ENCODE data around the gene FHIT. TPM values are rescaled to one million over a fixed set of nuclear protein-coding genes. Genes with fewer than 3 reads are reported as not detected.

Gene FHIT
- total RNA-seq, 2 donors from 2014 or later = 10.4 to 15.8 TPM

- H3K9me3 ChIP-seq = no peaks in the 10 kb centered on the region
- DNase-seq (no peak), ATAC-seq (no peak)
- H3K27ac ChIP-seq = no peak overlapping the region
- intact Hi-C loops (cut with DNase I) = no loop called here
- 82 to 88% methylated on average over 2 of the region's 2 CpGs for WGBS, 2 donors
- no peaks in the 10 kb centered on the region for H3K4me1 ChIP-seq
- no peaks in the 10 kb centered on the region for H3K36me3 ChIP-seq (replicated peaks in 1 of 2; ENCODE audit: insufficient read depth in 1 of 2, low read depth in 2 of 2)
- TF ChIP-seq, protein P1, sequence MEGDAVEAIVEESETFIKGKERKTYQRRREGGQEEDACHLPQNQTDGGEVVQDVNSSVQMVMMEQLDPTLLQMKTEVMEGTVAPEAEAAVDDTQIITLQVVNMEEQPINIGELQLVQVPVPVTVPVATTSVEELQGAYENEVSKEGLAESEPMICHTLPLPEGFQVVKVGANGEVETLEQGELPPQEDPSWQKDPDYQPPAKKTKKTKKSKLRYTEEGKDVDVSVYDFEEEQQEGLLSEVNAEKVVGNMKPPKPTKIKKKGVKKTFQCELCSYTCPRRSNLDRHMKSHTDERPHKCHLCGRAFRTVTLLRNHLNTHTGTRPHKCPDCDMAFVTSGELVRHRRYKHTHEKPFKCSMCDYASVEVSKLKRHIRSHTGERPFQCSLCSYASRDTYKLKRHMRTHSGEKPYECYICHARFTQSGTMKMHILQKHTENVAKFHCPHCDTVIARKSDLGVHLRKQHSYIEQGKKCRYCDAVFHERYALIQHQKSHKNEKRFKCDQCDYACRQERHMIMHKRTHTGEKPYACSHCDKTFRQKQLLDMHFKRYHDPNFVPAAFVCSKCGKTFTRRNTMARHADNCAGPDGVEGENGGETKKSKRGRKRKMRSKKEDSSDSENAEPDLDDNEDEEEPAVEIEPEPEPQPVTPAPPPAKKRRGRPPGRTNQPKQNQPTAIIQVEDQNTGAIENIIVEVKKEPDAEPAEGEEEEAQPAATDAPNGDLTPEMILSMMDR (IDR thresholded peaks at IDR 0.05) = no peak
- no peak for TF ChIP-seq POLR2A (IDR thresholded peaks at IDR 0.05)
- H3K27me3 ChIP-seq = no peaks in the 10 kb centered on the region
- H3K4me3 ChIP-seq = no peak overlapping the region
These were observed 1419.9 kb downstream of the FHIT start for GRCh38 chr3:59831394-59831793.

- 81 to 95% methylated on average over 1 of the region's 1 CpG for WGBS, 2 donors
- DNase-seq = no peak
These were observed 1421.7 kb downstream of the FHIT start for GRCh38 chr3:59829527-59829926.

DNA sequence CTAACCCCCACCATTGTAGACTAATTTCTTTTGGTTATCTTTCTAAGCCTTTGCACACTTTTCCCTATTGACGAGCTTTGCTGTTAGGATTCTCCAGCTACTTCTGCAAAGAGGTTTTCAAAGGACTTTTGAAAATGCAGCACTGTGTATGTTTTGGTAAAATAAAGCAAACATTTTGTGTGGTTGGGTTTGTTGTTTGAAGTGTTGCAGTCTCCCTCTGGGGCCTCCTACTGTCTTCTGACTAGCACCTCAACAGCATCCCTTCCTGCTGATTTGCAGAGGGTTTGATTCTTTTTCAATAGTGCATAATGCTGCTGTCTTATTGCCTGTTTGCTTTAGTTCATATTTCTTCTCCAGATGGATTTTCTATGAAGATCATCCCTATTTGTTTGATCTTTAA, 1426.4 kb downstream of the FHIT start:
- no peak overlapping the region for H3K4me3 ChIP-seq
- WGBS, 2 donors = 0% methylated on average over 1 of the region's 1 CpG
- no peak for DNase-seq
- no peaks in the 10 kb centered on the region for H3K27me3 ChIP-seq
- no peaks in the 10 kb centered on the region for H3K4me1 ChIP-seq
- H3K9me3 ChIP-seq = no peaks in the 10 kb centered on the region
- H3K36me3 ChIP-seq (replicated peaks in 1 of 2; ENCODE audit: insufficient read depth in 1 of 2, low read depth in 2 of 2) = no peaks in the 10 kb centered on the region
- intact Hi-C loops (cut with DNase I) = loop anchor here (10.0 kb wide), 1 partner anchor 840 kb away; no protein-coding TSS in a partner anchor
- no peak for ATAC-seq
- no peak overlapping the region for H3K27ac ChIP-seq
- TF ChIP-seq, protein P1 (IDR thresholded peaks at IDR 0.05) = no peak
- TF ChIP-seq POLR2A (IDR thresholded peaks at IDR 0.05) = no peak

More at GRCh38 chr3:59829527-59829926, 1421.7 kb downstream of the FHIT start:
- intact Hi-C loops (cut with DNase I) = loop anchor here (10.0 kb wide), 1 partner anchor 845 kb away; no protein-coding TSS in a partner anchor
- Histone ChIP-seq H3K4me1 (no peaks in the 10 kb centered on the region), H3K9me3 (no peaks in the 10 kb centered on the region), H3K27me3 (no peaks in the 10 kb centered on the region), H3K36me3 (replicated peaks in 1 of 2; ENCODE audit: insufficient read depth in 1 of 2, low read depth in 2 of 2) (no peaks in the 10 kb centered on the region), H3K27ac (no peak overlapping the region), H3K4me3 (no peak overlapping the region)
- no peak for ATAC-seq
- TF ChIP-seq POLR2A (IDR thresholded peaks at IDR 0.05) = no peak
- TF ChIP-seq, protein P1 (IDR thresholded peaks at IDR 0.05) = no peak

DNA sequence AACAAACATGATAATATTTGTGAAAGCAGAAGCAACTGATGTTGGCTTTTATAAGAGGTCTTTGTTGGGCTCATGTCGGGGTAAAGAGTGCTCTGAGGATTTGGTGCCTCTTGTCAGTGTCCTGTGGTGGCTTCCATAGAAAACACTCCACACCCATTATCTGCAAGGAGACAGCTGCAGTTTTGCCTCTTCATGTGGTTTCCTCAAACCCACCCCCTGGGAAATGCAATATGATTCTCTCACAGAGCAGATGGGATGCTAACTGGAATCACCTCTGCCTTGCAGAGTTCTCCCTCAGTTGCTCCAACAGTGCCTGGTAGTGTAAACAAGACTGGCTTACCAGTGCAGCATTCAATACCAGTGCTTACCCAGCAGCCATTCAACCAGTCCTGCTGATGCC, 1430.0 kb downstream of the FHIT start:
- no peak for ATAC-seq
- H3K9me3 ChIP-seq = no peaks in the 10 kb centered on the region
- no peak for DNase-seq
- no peaks in the 10 kb centered on the region for H3K4me1 ChIP-seq
- H3K27ac ChIP-seq = no peak overlapping the region
- H3K4me3 ChIP-seq = no peak overlapping the region
- intact Hi-C loops (cut with DNase I) = loop anchor here (10.0 kb wide), 1 partner anchor 836 kb away; no protein-coding TSS in a partner anchor
- H3K36me3 ChIP-seq (replicated peaks in 1 of 2; ENCODE audit: insufficient read depth in 1 of 2, low read depth in 2 of 2) = no peaks in the 10 kb centered on the region
- WGBS, 2 donors = 82 to 83% methylated on average over 1 of the region's 1 CpG
- TF ChIP-seq, protein P1 (IDR thresholded peaks at IDR 0.05) = no peak
- TF ChIP-seq POLR2A (IDR thresholded peaks at IDR 0.05) = no peak
- no peaks in the 10 kb centered on the region for H3K27me3 ChIP-seq

DNA sequence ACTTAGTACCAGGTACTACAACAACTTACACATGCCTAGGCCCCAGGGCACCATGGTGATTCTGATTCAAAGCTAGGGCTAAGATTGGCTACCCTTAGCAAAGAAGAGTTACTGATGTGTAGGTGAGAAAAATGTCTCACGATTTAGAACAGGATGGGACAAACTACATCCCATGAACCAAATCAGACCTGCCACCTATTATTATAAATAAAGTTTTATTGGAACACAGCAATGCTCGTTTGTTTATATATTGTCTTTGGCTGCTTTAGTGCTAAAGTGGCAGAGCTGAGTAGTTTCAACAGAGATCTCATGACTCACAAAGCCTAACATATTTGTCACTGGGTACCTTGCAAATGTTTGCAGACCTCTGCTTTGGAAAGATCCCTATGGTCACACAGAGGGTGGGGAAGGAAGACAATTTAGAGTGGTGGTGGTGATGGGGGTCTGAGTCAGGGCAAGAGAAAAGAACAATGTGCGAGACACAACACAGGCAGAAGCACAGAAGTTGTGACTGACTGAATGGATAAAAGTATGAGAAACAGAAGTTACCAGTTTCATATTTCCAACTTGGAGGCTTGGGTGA, 1430.8 kb downstream of the FHIT start:
- Histone ChIP-seq H3K9me3 (no peaks in the 10 kb centered on the region), H3K4me1 (no peaks in the 10 kb centered on the region), H3K27me3 (no peaks in the 10 kb centered on the region), H3K27ac (no peak overlapping the region), H3K36me3 (replicated peaks in 1 of 2; ENCODE audit: insufficient read depth in 1 of 2, low read depth in 2 of 2) (no peaks in the 10 kb centered on the region), H3K4me3 (no peak overlapping the region)
- no peak for DNase-seq
- no peak for ATAC-seq
- WGBS, 2 donors = 73 to 77% methylated on average over 3 of the region's 3 CpGs
- TF ChIP-seq POLR2A (IDR thresholded peaks at IDR 0.05) = no peak
- TF ChIP-seq, protein P1 (IDR thresholded peaks at IDR 0.05) = no peak
- intact Hi-C loops (cut with DNase I) = loop anchor here (10.0 kb wide), 1 partner anchor 836 kb away; no protein-coding TSS in a partner anchor
